GM23248 (cell line): ENCODE results near the gene PRKCA. TPM values are rescaled to one million over a fixed set of nuclear protein-coding genes. Genes with fewer than 3 reads are reported as not detected.

Experiments
- DNase-seq: peaks from one replicate; pipeline ENCODE4 v3.0.0-alpha.2; 2015
- H2AFZ ChIP-seq: fragments of 200-600 bp; sonication (generic); 2 replicates; pipeline ENCODE4 v1.6.1; 2016; ENCODE audit warnings: antibody characterized with exemption
- H3F3A ChIP-seq: fragments of 200-600 bp; sonication (generic); 2 replicates; pipeline ENCODE4 v1.6.1; 2016; ENCODE audit warnings: mild to moderate bottlenecking, antibody characterized with exemption, mixed run types; ENCODE audit not compliant: insufficient read depth
- H3K27ac ChIP-seq: fragments of 200-600 bp; sonication (generic); 2 replicates; pipeline ENCODE4 v1.5.1; 2016; ENCODE audit warnings: mild to moderate bottlenecking
- H3K27me3 ChIP-seq: fragments of 200-600 bp; sonication (generic); replicated peaks from 2 replicates; pipeline ENCODE4 v1.6.1; 2016; ENCODE audit warnings: mild to moderate bottlenecking; ENCODE audit not compliant: insufficient read depth
- H3K36me3 ChIP-seq: fragments of 200-600 bp; sonication (generic); 2 replicates; pipeline ENCODE4 v1.6.1; 2016; ENCODE audit warnings: low read depth, mild to moderate bottlenecking
- H3K4me1 ChIP-seq: fragments of 200-600 bp; sonication (generic); 2 replicates; pipeline ENCODE4 v1.6.1; 2016; ENCODE audit warnings: mild to moderate bottlenecking; ENCODE audit not compliant: insufficient read depth
- H3K4me2 ChIP-seq: fragments of 200-600 bp; sonication (generic); one replicate; pipeline ENCODE4 v1.6.1; 2016; ENCODE audit warnings: mild to moderate bottlenecking; ENCODE audit not compliant: unreplicated experiment
- H3K4me3 ChIP-seq: fragments of 200-600 bp; sonication (generic); 2 replicates; pipeline ENCODE4 v1.5.1; 2016; ENCODE audit warnings: mild to moderate bottlenecking
- H3K79me2 ChIP-seq: fragments of 200-600 bp; sonication (generic); 2 replicates; pipeline ENCODE4 v1.6.1; 2016; ENCODE audit warnings: mild to moderate bottlenecking; ENCODE audit not compliant: insufficient read depth
- H3K9ac ChIP-seq: fragments of 200-600 bp; sonication (generic); 2 replicates; pipeline ENCODE4 v1.6.1; 2016; ENCODE audit warnings: mild to moderate bottlenecking
- H3K9me2 ChIP-seq: fragments of 200-600 bp; sonication (generic); 2 replicates; pipeline ENCODE4 v1.6.1; 2016; ENCODE audit warnings: mixed run types, mild to moderate bottlenecking, moderate library complexity; ENCODE audit not compliant: insufficient read depth
- H3K9me3 ChIP-seq: fragments of 200-600 bp; sonication (generic); one replicate; pipeline ENCODE4 v1.6.1; 2017; ENCODE audit warnings: low read depth
- H4K20me1 ChIP-seq: fragments of 200-600 bp; sonication (generic); 2 replicates; pipeline ENCODE4 v1.6.0; 2016; ENCODE audit not compliant: insufficient read depth
- EZH2 ChIP-seq: fragments of 200-600 bp; sonication (generic); IDR thresholded peaks from 2 replicates; pipeline ENCODE4 v1.6.1; 2018; ENCODE audit warnings: antibody characterized with exemption, mild to moderate bottlenecking; ENCODE audit not compliant: insufficient read depth, poor library complexity, severe bottlenecking
- EZH2phosphoT487 ChIP-seq: fragments of 200-600 bp; sonication (generic); IDR thresholded peaks from 2 replicates; pipeline ENCODE4 v1.6.1; 2018; ENCODE audit warnings: antibody characterized with exemption, moderate library complexity, mild to moderate bottlenecking, low read depth; ENCODE audit not compliant: insufficient read depth
- WGBS, 2 experiments: methylation state at CpG; one replicate each; pipeline ENCODE4 v1.1.6; 2015 to 2017; ENCODE audit warnings: low lambda C conversion rate in 2 of 2, low coverage in 1 of 2; ENCODE audit errors: missing lambda C conversion rate in 2 of 2; 5-methylcytosine and 5-hydroxymethylcytosine counted together
- in situ Hi-C: fragments of 300-500 bp; cut with MboI; formaldehyde crosslinking; loops from 2 replicates; pipeline ENCODE4 v1.15.0; 2020
- polyA plus RNA-seq: library from polyadenylated mRNA; unstranded; fragments of >200 nt; fragmentation: Nextera tagmentation; extraction: Ambion mirVana; gene quantifications from 2 replicates; pipeline ENCODE4 v1.2.1, GENCODE V29; 2016
- total RNA-seq: library from RNA; depleted of rRNA; stranded (reverse); fragments of >200 nt; shearing (Covaris generic); gene quantifications from 2 replicates; pipeline ENCODE4 v1.2.3, GENCODE V29; 2014

The PRKCA gene
- total and polyA plus RNA-seq, 2 experiments from 2014 or later, result 17.3 to 28.5 TPM

DNA sequence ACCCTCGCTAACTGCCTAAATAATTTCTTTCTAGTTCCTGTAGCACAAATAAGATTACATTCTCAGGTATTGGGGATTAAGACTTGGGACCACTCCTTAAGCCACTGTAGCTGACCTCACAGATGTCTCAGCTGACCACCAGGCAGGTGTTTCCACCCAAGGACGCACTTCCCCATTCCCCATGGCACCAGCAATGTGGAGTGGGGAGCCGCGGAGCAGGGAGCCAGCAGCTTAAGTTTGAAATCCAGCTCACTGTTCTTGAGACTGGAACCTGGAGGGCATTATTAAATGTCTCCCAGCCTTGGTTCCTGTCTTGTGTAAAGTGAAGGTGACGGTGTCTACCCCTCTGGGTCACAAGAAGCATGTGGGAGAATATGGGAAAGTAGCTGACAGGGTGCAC, 283.1 kb downstream of the PRKCA start:
- Histone ChIP-seq H3K4me2 (no peak overlapping the region), H3K36me3 (no peaks in the 10 kb centered on the region), H3K27ac (no peak overlapping the region), H3K4me1 (no peaks in the 10 kb centered on the region), H3F3A (peaks cover 8% of the 10 kb centered on the region; the same call in 1 of the 2 replicates), H2AFZ (no peak overlapping the region), H3K27me3 (no peaks in the 10 kb centered on the region), H3K79me2 (peaks cover 74% of the 10 kb centered on the region), H3K9me3 (no peaks in the 10 kb centered on the region), H3K4me3 (no peak overlapping the region), H3K9ac (no peak overlapping the region), H3K9me2 (no peaks in the 10 kb centered on the region), H4K20me1 (peaks cover 8% of the 10 kb centered on the region)
- TF ChIP-seq EZH2, result no peak
- TF ChIP-seq EZH2phosphoT487, result no peak
- WGBS, 2 experiments, result 98% methylated on average over 5 of the region's 5 CpGs
- in situ Hi-C loops, result no loop called here
- DNase-seq, result no peak

DNA sequence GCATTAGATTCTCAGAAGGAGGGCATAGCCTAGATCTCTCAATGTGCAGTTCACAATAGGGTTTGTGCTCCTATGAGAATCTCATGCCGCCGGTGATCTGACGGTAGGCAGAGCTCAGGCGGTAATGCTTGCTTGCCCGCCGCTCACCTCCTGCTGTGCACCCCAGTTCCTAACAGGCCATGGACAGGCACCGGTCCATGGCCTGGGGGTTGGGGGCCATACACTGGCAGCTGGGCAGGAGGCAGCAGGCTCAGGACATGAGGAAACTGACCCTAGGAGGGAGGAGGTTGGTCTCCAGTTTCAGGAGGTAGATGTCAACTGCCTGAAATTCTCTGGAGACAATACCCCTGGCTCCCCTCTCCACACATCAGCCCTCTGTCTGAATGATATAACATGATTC, 287.5 kb downstream of the PRKCA start:
- in situ Hi-C loops, result no loop called here
- Histone ChIP-seq H4K20me1 (peaks cover 5% of the 10 kb centered on the region), H3K4me1 (no peaks in the 10 kb centered on the region), H3K79me2 (peaks cover 74% of the 10 kb centered on the region), H3K36me3 (no peaks in the 10 kb centered on the region), H3K9ac (no peak overlapping the region), H3K4me2 (no peak overlapping the region), H3K27me3 (no peaks in the 10 kb centered on the region), H3F3A (no peaks in the 10 kb centered on the region), H3K4me3 (no peak overlapping the region), H3K27ac (no peak overlapping the region), H3K9me2 (no peaks in the 10 kb centered on the region), H2AFZ (no peak overlapping the region), H3K9me3 (no peaks in the 10 kb centered on the region)
- WGBS, 2 experiments, result 98 to 99% methylated on average over 7 of the region's 7 CpGs
- DNase-seq, result no peak
- no peak for TF ChIP-seq EZH2phosphoT487
- TF ChIP-seq EZH2, result no peak

- Histone ChIP-seq H3K9ac (no peak overlapping the region), H3K9me2 (no peaks in the 10 kb centered on the region), H3K27ac (no peak overlapping the region), H4K20me1 (no peaks in the 10 kb centered on the region; the same call in 1 of the 2 replicates), H3K36me3 (no peaks in the 10 kb centered on the region), H3K9me3 (no peaks in the 10 kb centered on the region), H3K4me1 (no peaks in the 10 kb centered on the region), H3K4me3 (no peak overlapping the region), H3K27me3 (no peaks in the 10 kb centered on the region), H3F3A (no peaks in the 10 kb centered on the region), H3K79me2 (peaks cover 63% of the 10 kb centered on the region), H2AFZ (no peak overlapping the region), H3K4me2 (no peak overlapping the region)
- WGBS, 2 experiments, result 96 to 100% methylated on average over 2 of the region's 2 CpGs
- TF ChIP-seq EZH2 (no peak), EZH2phosphoT487 (no peak)
- no peak for DNase-seq
- in situ Hi-C loops, result no loop called here
These were observed 290.7 kb downstream of the PRKCA start for GRCh38 chr17:66593116-66593515.

DNA sequence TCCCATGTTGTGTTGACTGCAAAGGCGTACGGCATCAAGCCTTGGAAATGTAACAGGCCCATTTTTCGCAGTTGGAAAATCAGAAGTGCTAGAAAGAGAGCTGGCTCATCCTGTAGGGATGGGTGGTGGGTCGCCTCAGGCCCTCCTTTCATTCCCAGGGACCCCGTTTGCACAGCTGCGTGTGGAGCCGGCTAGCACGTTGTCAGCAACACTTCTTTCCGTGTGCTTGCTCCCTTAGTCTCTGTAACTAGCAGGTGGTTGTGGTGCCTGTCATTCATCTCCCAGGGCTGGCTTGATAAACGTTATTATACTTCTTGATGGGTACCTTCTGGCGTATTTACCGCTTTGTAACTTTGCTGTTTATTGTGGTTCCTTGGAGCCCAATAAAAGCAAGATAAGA, 293.5 kb downstream of the PRKCA start:
- Histone ChIP-seq H4K20me1 (no peaks in the 10 kb centered on the region), H2AFZ (no peak overlapping the region), H3K4me2 (no peak overlapping the region), H3K9me3 (no peaks in the 10 kb centered on the region), H3K9ac (no peak overlapping the region), H3K4me1 (no peaks in the 10 kb centered on the region), H3K4me3 (no peak overlapping the region), H3K79me2 (peaks cover 41% of the 10 kb centered on the region), H3K27me3 (no peaks in the 10 kb centered on the region), H3F3A (no peaks in the 10 kb centered on the region), H3K36me3 (no peaks in the 10 kb centered on the region), H3K9me2 (no peaks in the 10 kb centered on the region), H3K27ac (no peak overlapping the region)
- in situ Hi-C loops, result no loop called here
- no peak for DNase-seq
- 90 to 94% methylated on average over 12 of the region's 12 CpGs for WGBS, 2 experiments
- no peak for TF ChIP-seq EZH2phosphoT487
- TF ChIP-seq EZH2, result no peak
